ENCODE measurements around the gene STIM2.
"Not testable (repeated sequence)": the region's sequence is repeated elsewhere in the genome, so short reads cannot be mapped to it uniquely, and the experiment has no call there.

Gene STIM2

DNA sequence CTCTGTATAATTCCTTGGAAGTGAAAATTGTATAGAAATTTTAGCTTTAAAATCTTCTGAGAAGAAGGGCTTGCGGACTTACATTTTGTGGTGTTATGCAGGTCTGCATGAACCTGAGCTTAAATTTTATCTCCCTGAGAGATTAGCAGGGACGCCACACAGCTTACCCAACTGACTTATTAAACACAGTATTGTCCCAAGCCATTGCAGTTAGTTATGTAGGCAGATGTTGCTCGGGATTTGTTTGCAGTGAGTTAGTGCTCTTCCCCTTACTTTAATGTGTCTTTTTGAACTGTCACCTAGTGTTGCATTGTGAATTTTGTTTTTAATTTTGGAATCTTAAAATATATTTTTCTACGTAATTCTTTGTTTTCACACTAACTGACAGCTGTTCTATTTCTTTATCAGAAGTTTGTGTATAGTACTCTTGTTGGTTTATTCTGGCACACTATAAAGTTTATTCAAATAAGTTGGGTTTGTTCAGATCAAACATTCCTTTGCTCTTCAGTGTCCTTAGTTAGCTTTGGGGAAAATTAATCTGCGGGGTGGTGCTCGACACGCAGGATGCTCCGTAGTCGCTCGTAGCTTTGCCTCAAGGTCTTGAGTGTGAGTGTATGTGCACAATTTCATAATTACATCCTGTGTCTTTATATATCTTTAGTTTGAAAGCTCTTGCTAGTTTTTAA, 145.4 kb downstream of the STIM2 start:
- no peak for DNase-seq

GRCh38 chr4:27006646-27007045, 146.0 kb downstream of the STIM2 start:
- no peak for DNase-seq

- no peak for DNase-seq
Measured at GRCh38 chr4:27007507-27007906, 146.9 kb downstream of the STIM2 start.

- DNase-seq = no peak
Measured at GRCh38 chr4:27008679-27009078, 148.0 kb downstream of the STIM2 start.

DNA sequence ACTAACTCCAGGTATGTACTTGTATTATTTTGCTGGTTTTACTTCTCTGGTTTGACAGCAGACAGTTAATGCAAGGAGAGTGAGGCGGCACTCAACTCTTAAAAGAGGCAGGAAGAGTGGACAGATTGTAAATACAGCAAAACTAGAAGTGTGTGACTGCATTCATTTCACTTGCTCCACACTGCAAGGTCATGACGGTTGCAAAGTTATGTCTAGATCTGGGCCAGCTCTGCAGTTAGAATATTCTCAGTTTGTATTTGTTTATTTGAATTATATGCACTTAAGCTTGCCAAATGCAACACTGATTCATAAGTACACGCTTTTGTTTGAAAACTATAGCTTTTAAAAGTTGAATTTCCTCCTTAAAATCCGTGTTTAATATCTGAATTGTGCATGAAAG, 148.9 kb downstream of the STIM2 start:
- DNase-seq = no peak

DNA sequence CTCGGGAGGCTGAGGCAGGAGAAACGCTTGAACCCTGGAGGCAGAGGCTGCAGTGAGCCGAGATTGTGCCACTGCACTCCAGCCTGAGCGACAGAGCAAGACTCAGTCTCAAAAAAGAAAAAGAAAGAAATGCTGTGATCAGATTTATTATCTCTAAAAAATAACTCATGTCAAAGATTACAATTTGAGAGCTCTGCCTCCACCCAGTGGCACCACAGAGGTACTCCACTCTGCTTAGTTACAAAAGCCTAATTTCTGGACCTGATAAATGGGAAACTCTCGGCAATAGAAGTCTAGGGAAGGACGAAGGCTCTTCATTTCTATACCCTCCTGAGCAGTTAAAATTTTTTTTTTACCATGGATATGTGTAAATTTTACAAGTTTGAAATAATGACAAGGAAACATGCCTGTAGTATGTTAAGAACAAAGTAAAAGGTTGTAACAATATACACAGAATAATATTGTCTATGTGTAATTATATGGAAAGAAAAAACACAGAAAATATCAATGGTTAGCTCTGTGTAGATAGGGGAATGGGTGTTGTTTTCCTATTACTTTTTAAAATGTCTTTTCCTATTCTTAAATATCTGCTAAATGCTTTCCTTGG, 149.8 kb downstream of the STIM2 start:
- no peak for DNase-seq

GRCh38 chr4:27011401-27011800, 150.8 kb downstream of the STIM2 start:
- DNase-seq = no peak

DNA sequence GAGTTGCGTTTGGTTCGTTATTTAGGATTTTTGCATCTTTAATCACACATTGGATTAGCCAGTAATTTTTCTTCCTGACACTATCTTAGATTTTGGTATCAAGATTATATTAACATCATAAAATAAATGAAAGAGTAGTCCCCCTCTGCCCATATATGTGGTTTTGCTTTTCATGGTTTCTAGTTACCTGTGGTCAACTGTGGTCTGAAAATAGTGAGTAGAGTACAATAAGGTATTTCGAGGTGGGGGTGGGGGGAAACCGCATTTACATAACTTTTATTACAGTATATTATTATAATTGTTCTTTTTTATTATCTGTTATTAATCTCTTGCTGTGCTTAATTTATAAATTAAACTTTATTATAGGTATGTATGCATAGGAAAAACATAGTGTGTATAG, 152.4 kb downstream of the STIM2 start:
- DNase-seq = no peak

DNA sequence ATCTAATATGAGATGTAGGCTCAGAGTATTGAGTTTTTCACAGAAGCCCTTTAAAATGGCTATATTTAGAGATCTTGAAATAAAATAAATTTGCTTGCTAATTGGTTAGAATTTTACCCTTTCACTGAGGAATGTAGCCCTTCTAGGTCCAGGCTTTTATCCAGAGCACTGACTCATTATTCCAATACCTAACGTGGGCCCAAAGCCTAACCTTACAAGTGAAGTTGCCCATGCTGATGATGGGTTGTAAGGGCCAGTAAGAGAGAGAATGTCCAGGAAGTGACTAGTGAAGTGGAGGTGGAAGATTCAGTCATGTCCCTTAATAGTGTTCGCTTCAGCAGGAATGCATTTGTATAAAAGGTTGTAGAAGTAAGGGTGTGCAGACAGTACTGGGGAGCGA, 155.9 kb downstream of the STIM2 start:
- DNase-seq = no peak

DNA sequence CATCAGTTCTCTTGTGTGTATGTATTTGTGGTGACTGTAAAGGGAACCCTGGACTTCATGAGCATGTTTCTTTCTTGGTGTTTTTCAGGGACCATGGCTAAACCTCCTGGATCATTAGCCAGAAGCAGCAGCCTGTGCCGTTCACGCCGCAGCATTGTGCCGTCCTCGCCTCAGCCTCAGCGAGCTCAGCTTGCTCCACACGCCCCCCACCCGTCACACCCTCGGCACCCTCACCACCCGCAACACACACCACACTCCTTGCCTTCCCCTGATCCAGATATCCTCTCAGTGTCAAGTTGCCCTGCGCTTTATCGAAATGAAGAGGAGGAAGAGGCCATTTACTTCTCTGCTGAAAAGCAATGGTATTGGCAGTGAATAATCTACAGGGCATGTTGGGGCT, 157.0 kb downstream of the STIM2 start:
- DNase-seq = no peak

GRCh38 chr4:27018076-27018475, 157.4 kb downstream of the STIM2 start:
- DNase-seq = no peak

DNA sequence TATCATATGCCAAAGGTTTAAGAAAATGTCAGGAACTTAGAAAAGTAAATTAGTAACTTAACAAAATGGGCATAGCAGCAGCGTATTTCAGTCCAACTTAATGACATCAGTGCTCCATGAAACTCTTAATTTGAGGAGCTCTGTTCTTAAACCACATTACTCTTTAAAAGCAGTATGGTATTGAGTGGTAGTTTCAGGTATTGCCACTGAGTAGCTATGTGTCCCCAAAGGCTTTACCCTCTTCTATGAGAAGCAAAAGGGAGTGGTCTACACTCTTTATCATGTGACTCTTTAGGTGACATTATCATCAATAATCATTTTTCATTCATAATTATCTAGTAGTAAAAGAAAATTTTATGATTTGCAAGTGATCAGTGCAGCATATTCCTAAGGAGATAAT, 158.3 kb downstream of the STIM2 start:
- no peak for DNase-seq

GRCh38 chr4:27019766-27020165, 159.1 kb downstream of the STIM2 start:
- no peak for DNase-seq

- DNase-seq = no peak
Measured at GRCh38 chr4:27020203-27020602, 159.6 kb downstream of the STIM2 start.

DNA sequence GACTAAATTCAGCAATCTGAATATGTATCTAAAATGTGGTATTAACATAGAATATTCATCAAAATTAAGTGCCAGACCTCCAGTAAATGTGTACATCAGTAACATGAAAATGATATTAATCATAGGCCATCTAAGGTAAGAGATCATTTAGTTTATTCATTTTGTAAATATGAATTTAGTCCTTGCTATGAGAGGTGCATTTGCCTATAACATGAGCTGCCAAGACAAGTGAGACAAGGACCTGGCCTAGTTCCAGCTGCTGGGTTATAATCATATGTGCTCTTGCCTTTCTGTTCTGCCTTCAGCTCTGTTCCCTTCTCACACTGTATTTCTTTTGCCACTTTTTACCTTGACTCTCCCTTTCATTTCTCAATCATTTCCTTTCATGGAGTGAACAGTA, 160.0 kb downstream of the STIM2 start:
- no peak for DNase-seq

DNA sequence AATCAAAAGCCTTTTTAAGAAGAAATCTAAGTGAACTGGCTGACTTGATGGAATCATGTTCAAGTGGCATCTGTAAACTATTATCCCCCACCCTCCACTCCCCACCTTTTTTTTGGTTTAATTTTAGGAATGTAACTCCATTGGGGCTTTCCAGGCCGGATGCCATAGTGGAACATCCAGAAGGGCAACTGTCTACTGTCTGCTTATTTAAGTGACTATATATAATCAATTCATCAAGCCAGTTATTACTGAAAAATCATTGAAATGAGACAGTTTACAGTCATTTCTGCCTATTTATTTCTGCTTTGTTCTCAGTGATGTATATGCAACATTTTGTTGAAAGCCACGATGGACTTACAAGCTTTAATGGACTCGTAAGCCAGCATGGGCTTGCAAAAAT, 162.3 kb downstream of the STIM2 start:
- no peak for DNase-seq

DNA sequence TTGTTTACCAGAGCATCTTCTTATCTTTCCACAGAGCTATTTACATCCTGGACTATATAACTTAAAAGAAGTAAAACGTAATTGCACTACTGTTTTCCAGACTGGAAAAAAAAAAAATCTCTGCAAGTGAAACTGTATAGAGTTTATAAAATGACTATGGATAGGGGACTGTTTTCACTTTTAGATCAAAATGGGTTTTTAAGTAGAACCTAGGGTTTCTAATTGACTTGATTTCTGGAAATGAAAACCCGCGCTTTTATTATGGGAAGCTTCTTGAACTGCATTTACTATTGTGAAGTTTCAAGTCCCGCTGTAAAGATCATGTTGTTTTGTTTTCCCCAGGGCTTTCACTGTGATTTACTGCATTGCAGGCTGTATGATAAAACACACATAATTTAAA, 162.7 kb downstream of the STIM2 start:
- DNase-seq = no peak

DNA sequence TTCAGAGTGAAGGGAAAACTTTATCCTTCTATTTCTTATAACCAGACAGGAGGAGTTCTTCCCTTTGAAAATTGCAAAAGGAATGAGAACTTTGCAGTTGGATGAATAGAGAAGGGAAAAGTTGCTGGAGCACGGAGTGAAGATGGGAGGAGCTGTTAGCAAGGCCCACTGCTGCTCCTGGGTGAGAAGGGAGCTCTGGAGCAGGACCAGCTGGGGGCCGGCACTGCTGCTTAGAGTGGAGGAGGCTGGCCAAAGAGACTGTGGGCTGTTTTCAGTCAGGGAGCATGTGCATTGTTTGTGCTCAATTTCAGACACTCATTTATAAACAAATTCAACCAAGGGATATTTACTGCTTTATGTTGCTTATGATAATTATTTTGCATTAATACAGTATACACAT, 164.2 kb downstream of the STIM2 start:
- no peak for DNase-seq

DNA sequence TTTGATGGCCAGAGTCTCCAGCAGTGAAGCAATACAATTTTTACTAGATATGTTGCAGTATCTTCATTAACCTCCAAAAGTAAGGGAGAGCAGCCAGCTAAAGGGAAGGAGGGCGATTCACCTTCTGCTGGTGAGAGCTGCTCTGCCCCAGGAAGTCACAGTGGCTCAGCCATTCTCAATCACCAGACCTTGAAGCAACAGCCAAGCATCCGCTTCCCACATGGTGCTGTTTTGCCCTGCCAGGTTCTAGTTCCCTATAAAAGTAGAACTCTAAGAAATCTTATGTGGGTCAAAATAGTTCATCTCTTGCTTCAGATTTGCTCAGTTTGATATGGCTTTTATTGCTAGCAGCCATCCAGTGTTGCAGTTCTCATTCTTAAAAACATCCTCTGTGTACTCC, 166.8 kb downstream of the STIM2 start:
- no peak for DNase-seq

DNA sequence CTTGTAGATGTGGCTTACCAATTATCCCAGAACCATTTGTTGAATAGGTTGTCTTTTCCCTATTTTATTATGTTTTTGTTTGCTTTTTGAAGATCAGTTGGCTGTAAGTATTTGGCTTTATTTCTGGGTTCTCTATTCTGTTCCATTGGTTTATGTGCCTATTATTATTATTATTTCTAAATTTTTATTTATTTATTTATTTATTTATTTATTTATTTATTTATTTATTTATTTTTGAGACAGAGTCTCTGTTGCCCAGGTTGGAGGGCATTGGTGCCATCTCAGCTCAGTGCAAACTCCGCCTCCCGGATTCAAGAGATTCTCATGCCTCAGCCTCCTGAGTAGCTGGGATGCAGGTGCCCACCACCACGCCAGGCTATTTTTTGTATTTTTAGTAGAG, 174.5 kb downstream of the STIM2 start:
- DNase-seq = not testable (repeated sequence)

DNA sequence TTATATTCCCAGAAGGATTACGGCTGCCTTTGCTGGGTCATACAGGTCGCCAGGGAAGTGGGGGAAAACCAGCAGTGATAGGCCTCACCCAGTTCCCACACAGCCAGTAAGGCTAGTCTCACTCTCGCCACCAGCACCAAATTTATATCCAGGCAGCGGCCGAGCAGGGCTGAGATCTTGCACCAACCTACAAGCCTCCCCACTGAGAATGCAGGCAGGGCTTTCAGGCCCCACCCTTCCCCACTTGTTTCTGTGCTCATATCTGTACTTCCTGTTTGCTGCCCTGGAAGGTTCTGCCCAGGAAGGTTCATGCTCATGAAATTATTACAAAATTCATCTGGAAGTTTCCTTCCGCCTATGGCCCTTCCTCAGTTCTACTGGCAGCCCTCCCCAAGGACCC, 179.7 kb downstream of the STIM2 start:
- DNase-seq = no peak

DNA sequence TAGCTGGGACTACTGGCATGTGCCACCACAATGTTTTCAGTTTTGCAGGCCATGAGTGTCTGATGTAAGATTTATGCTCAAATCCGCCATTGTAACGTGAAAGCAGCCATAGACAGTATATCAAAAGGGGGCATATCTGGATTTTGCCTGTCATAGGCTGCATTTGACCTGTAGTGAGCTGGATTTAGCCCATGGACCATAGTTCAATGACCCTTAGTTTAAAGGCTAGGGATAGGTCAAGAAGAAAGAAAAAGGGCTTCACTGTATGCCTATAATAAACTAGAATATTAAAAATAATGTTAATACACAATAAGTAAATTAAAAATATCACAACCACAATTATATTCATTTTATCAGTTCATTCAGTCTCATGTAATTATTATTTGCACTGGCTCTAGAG, 181.8 kb downstream of the STIM2 start:
- no peak for DNase-seq

- DNase-seq = no peak
Measured at GRCh38 chr4:27043200-27043599, 182.6 kb downstream of the STIM2 start.

DNA sequence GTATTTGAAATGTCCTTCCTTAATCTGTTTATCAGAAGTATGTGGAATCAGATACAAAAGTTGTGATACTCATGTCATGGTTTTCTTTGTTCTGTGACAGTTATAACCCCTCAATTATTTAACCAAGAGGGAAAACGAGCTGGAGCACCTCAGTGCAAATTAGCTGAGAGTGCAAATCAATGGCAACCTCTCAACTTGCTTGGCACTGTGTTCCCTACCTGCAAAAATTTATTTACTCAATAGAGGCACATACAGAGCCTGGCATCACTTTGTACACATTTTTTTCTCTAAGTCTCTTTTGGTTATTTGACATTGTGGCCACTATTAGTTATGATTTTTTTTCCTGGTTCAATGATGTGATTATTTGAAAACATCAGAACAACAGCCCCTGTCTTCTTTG, 186.2 kb downstream of the STIM2 start:
- DNase-seq = no peak

All from NCI-H1105 (cell line).